Naive thymus-derived CD4-positive, alpha-beta T cell (primary cell): ENCODE data around the gene TRIM58. TPM values are rescaled to one million over a fixed set of nuclear protein-coding genes. Genes with fewer than 3 reads are reported as not detected.

Experiments
- ATAC-seq: fragments of 150-1000 bp; cut with Tn5 transposase; 2 replicates; pipeline ENCODE4 v1.10.0; 2021; ENCODE audit warnings: mild to moderate bottlenecking, moderate library complexity
- CTCF ChIA-PET: fragments of 350-600 bp; sonication (Branson Sonifier 250); formaldehyde crosslinking; loops from one replicate; lab custom pipeline; 2021; ENCODE audit warnings: antibody characterized with exemption; lab: Charles Lee
- POLR2A ChIA-PET: fragments of 350-600 bp; sonication (Branson Sonifier 250); formaldehyde crosslinking; loops from one replicate; lab custom pipeline; 2021; ENCODE audit warnings: antibody characterized with exemption, inconsistent platforms; lab: Charles Lee
- DNase-seq, 9 donors: peaks; one replicate each; pipeline versions ENCODE4 v3.0.0 to v3.0.0-alpha.2; 2020 to 2022; ENCODE audit warnings: mixed read lengths in 1 of 9
- H3K27ac ChIP-seq: one replicate; pipeline ENCODE4 v1.7.0; 2013; ENCODE audit warnings: mild to moderate bottlenecking, low read depth, low read length, moderate library complexity
- H3K27me3 ChIP-seq, 2 donors: one replicate each; pipeline ENCODE4 v1.7.0; 2013; ENCODE audit warnings: low read length in 2 of 2, mild to moderate bottlenecking in 2 of 2, moderate library complexity in 2 of 2; ENCODE audit not compliant: control insufficient read depth in 2 of 2, insufficient read depth in 2 of 2
- H3K36me3 ChIP-seq, 3 experiments: 1 replicate in 2 of 3; 2 replicates in 1 of 3; pipeline ENCODE4 v1.7.0; 2013; ENCODE audit warnings: low read length in 3 of 3, mild to moderate bottlenecking in 3 of 3, moderate library complexity in 1 of 3; ENCODE audit not compliant: insufficient read depth in 3 of 3, control insufficient read depth in 2 of 3
- H3K4me1 ChIP-seq, 2 donors: one replicate each; pipeline ENCODE4 v1.7.0; 2013; ENCODE audit warnings: low read length in 2 of 2, mild to moderate bottlenecking in 2 of 2, moderate library complexity in 1 of 2; ENCODE audit not compliant: control insufficient read depth in 2 of 2, insufficient read depth in 2 of 2
- H3K4me3 ChIP-seq: 2 replicates; pipeline ENCODE4 v1.7.0; 2013; ENCODE audit warnings: mild to moderate bottlenecking, low read length
- H3K9me3 ChIP-seq, 3 experiments: 1 replicate in 2 of 3; 2 replicates in 1 of 3; pipeline ENCODE4 v1.7.0; 2013; ENCODE audit warnings: low read length in 3 of 3; ENCODE audit not compliant: control insufficient read depth in 2 of 3
- H3K27ac Mint-ChIP-seq, 9 donors: one replicate each; pipeline ENCODE4 v1.8.0; 2020 to 2022; ENCODE audit warnings: mixed read lengths in 9 of 9, mild to moderate bottlenecking in 8 of 9, moderate library complexity in 5 of 9, inconsistent platforms in 2 of 9
- H3K27me3 Mint-ChIP-seq, 5 donors: one replicate each; pipeline ENCODE4 v1.8.0; 2021 to 2022; ENCODE audit warnings: mixed read lengths in 5 of 5, mild to moderate bottlenecking in 1 of 5
- H3K36me3 Mint-ChIP-seq, 5 donors: one replicate each; pipeline ENCODE4 v1.8.0; 2020 to 2022; ENCODE audit warnings: mixed read lengths in 5 of 5, mild to moderate bottlenecking in 3 of 5, inconsistent platforms in 1 of 5
- H3K4me1 Mint-ChIP-seq, 7 donors: one replicate each; pipeline ENCODE4 v1.8.0; 2020 to 2022; ENCODE audit warnings: mixed read lengths in 7 of 7, mild to moderate bottlenecking in 3 of 7, inconsistent platforms in 1 of 7
- H3K4me3 Mint-ChIP-seq, 10 donors: one replicate each; pipeline ENCODE4 v1.8.0; 2020 to 2022; ENCODE audit warnings: mild to moderate bottlenecking in 10 of 10, mixed read lengths in 10 of 10, moderate library complexity in 6 of 10, inconsistent platforms in 2 of 10
- H3K9me3 Mint-ChIP-seq, 11 donors: one replicate each; pipeline ENCODE4 v1.8.0; 2020 to 2022; ENCODE audit warnings: mixed read lengths in 11 of 11, mild to moderate bottlenecking in 4 of 11, inconsistent platforms in 1 of 11, moderate library complexity in 1 of 11
- intact Hi-C, 2 donors: fragments of 100-400 bp; cut with micrococcal nuclease; formaldehyde crosslinking; loops; one replicate each; pipeline ENCODE4 v1.15.1; 2023
- polyA plus RNA-seq, 2 donors: library from polyadenylated mRNA; unstranded; fragments of 300-500 nt; fragmentation: Illumina TruSeq; gene quantifications; one replicate each; pipeline ENCODE4 v1.2.3, GENCODE V29; 2021
- total RNA-seq, 6 experiments: library from RNA in 5 of 6; stranded (reverse) in 5 of 6; gene quantifications; 1 replicate in 5 of 6; 2 replicates in 1 of 6; pipeline ENCODE4 v1.2.3 and lab custom pipeline; 2021 to 2026

TRIM58 gene
- total and polyA plus RNA-seq, 7 experiments from 2014 or later: 0.15 to 2.1 (median 0.24) TPM; not detected in 1

- CTCF ChIA-PET: no interaction called here
- no peaks in the 10 kb centered on the region for H3K36me3 ChIP-seq
Observed at GRCh38 chr1:247865416-247865815, 8.4 kb downstream of the TRIM58 start.

GRCh38 chr1:247883346-247883745 is 26.4 kb downstream of the TRIM58 start:
- H3K27ac Mint-ChIP-seq: no peak overlapping the region
- Histone ChIP-seq H3K4me1 (no peaks in the 10 kb centered on the region), H3K9me3 (no peaks in the 10 kb centered on the region), H3K4me3 (no peak overlapping the region), H3K36me3 (no peaks in the 10 kb centered on the region), H3K27me3 (no peaks in the 10 kb centered on the region), H3K27ac (no peak overlapping the region)
- CTCF ChIA-PET: no interaction called here
- H3K36me3 Mint-ChIP-seq: no peaks in the 10 kb centered on the region
- peaks cover 0 to 13% (median 3%) of the 10 kb centered on the region in 5 donors for H3K27me3 Mint-ChIP-seq
- POLR2A ChIA-PET: interaction anchor here (0.7 kb wide), 1 partner anchor 785 kb away, joined by 10 read pairs; no protein-coding TSS in a partner anchor
- no peak for ATAC-seq
- no peak overlapping the region for H3K4me3 Mint-ChIP-seq
- no peaks in the 10 kb centered on the region for H3K9me3 Mint-ChIP-seq
- no peak for DNase-seq
- no peaks in the 10 kb centered on the region for H3K4me1 Mint-ChIP-seq
- intact Hi-C loops: no loop called here

More at GRCh38 chr1:247865416-247865815, 8.4 kb downstream of the TRIM58 start:
- intact Hi-C loops: no loop called here
- no peak for DNase-seq
- H3K4me3 ChIP-seq: no peak overlapping the region
- Mint-ChIP-seq H3K36me3 (peaks cover 0 to 4% (median 0%) of the 10 kb centered on the region in 5 donors), H3K27ac (no peak overlapping the region), H3K9me3 (peaks cover 0 to 6% (median 2%) of the 10 kb centered on the region in 11 donors), H3K4me3 (no peak overlapping the region), H3K27me3 (peaks cover 6 to 34% (median 8%) of the 10 kb centered on the region in 5 donors), H3K4me1 (no peaks in the 10 kb centered on the region)
- POLR2A ChIA-PET: no interaction called here
- H3K4me1 ChIP-seq: no peaks in the 10 kb centered on the region
- no peak for ATAC-seq
- no peaks in the 10 kb centered on the region for H3K9me3 ChIP-seq
- no peaks in the 10 kb centered on the region for H3K27me3 ChIP-seq
- no peak overlapping the region for H3K27ac ChIP-seq

GRCh38 chr1:247884797-247885413 is 27.9 kb downstream of the TRIM58 start:
- Mint-ChIP-seq H3K36me3 (no peaks in the 10 kb centered on the region), H3K4me3 (no peak overlapping the region), H3K27ac (no peak overlapping the region), H3K9me3 (no peaks in the 10 kb centered on the region), H3K4me1 (no peaks in the 10 kb centered on the region), H3K27me3 (peaks cover 0 to under 1% (median 0%) of the 10 kb centered on the region in 5 donors)
- no peak overlapping the region for H3K27ac ChIP-seq
- H3K4me3 ChIP-seq: no peak overlapping the region
- DNase-seq: no peak
- ATAC-seq: no peak
- intact Hi-C loops: no loop called here
- H3K4me1 ChIP-seq: no peaks in the 10 kb centered on the region
- CTCF ChIA-PET: no interaction called here
- H3K9me3 ChIP-seq: no peaks in the 10 kb centered on the region
- no peaks in the 10 kb centered on the region for H3K27me3 ChIP-seq
- POLR2A ChIA-PET: interaction anchor here (0.6 kb wide), 1 partner anchor 14 kb away, joined by 4 read pairs; no protein-coding TSS in a partner anchor
- no peaks in the 10 kb centered on the region for H3K36me3 ChIP-seq

GRCh38 chr1:247895163-247895637 is 38.2 kb downstream of the TRIM58 start, which contains the start of gene OR2W3:
TSS of gene OR2W3 (plus strand) at chr1:247895587. CDS start at chr1:247895587, 0 bp downstream.
- H3K4me3 Mint-ChIP-seq: no peak within 1 kb of the TSS
- no peak within 1 kb of the TSS for H3K27ac Mint-ChIP-seq
- Histone ChIP-seq H3K4me1 (no peaks in the 10 kb centered on the region), H3K36me3 (no peaks in the 10 kb centered on the region), H3K27ac (no peak within 1 kb of the TSS), H3K9me3 (no peaks in the 10 kb centered on the region), H3K27me3 (no peaks in the 10 kb centered on the region), H3K4me3 (no peak within 1 kb of the TSS)
- DNase-seq: no peak
- peaks cover 0 to 22% (median 5%) of the 10 kb centered on the region in 5 donors for H3K27me3 Mint-ChIP-seq
- no peak for ATAC-seq
- intact Hi-C loops: no loop called here
- H3K4me1 Mint-ChIP-seq: no peaks in the 10 kb centered on the region
- H3K9me3 Mint-ChIP-seq: peaks cover 0 to 18% (median 3%) of the 10 kb centered on the region in 11 donors
- H3K36me3 Mint-ChIP-seq: peaks cover 0 to 5% (median 0%) of the 10 kb centered on the region in 5 donors
- CTCF ChIA-PET: no interaction called here
- POLR2A ChIA-PET: no interaction called here

GRCh38 chr1:247895976-247896375 is 39.0 kb downstream of the TRIM58 start:
- DNase-seq: no peak
- POLR2A ChIA-PET: no interaction called here

GRCh38 chr1:247904122-247904521 is 47.1 kb downstream of the TRIM58 start:
- peaks cover 0 to 26% (median 7%) of the 10 kb centered on the region in 11 donors for H3K9me3 Mint-ChIP-seq
- H3K36me3 Mint-ChIP-seq: peaks cover 0 to 6% (median 0%) of the 10 kb centered on the region in 5 donors
- POLR2A ChIA-PET: no interaction called here
- DNase-seq (no peak), ATAC-seq (no peak)
- CTCF ChIA-PET: no interaction called here
- no peak overlapping the region for H3K4me3 ChIP-seq
- H3K4me1 ChIP-seq: no peaks in the 10 kb centered on the region
- H3K9me3 ChIP-seq: peaks cover 0 to 3% (median 0%) of the 10 kb centered on the region in 3 experiments
- H3K36me3 ChIP-seq: no peaks in the 10 kb centered on the region
- H3K27ac Mint-ChIP-seq: peak overlapping the region in 1 of 9 donors; percentile 3
- no peaks in the 10 kb centered on the region for H3K27me3 ChIP-seq
- H3K4me1 Mint-ChIP-seq: peaks cover 15 to 28% (median 19%) of the 10 kb centered on the region in 7 donors
- H3K27ac ChIP-seq: no peak overlapping the region
- no peak overlapping the region for H3K4me3 Mint-ChIP-seq
- H3K27me3 Mint-ChIP-seq: no peaks in the 10 kb centered on the region
- intact Hi-C loops: no loop called here

More at GRCh38 chr1:247895976-247896375, 39.0 kb downstream of the TRIM58 start:
- intact Hi-C loops: no loop called here
- peak; percentile 36 for ATAC-seq
- no peak overlapping the region for H3K27ac Mint-ChIP-seq
- Histone ChIP-seq H3K9me3 (no peaks in the 10 kb centered on the region), H3K27me3 (no peaks in the 10 kb centered on the region), H3K27ac (no peak overlapping the region), H3K4me3 (no peak overlapping the region), H3K4me1 (no peaks in the 10 kb centered on the region), H3K36me3 (no peaks in the 10 kb centered on the region)
- peaks cover 0 to 18% (median 3%) of the 10 kb centered on the region in 11 donors for H3K9me3 Mint-ChIP-seq
- H3K27me3 Mint-ChIP-seq: peaks cover 0 to 22% (median 5%) of the 10 kb centered on the region in 5 donors
- no peak overlapping the region for H3K4me3 Mint-ChIP-seq
- peaks cover 0 to 5% (median 0%) of the 10 kb centered on the region in 5 donors for H3K36me3 Mint-ChIP-seq
- CTCF ChIA-PET: no interaction called here
- H3K4me1 Mint-ChIP-seq: no peaks in the 10 kb centered on the region
